CD1c-positive myeloid dendritic cell (primary cell): Measurements from ENCODE around the gene LSR.
A peak's percentile ranks its signal among the peaks of the same experiment; 100 is the strongest.

ENCODE experiments used
- DNase-seq: peaks from one replicate; pipeline ENCODE4 v3.0.0-alpha.2; 2016; ENCODE audit errors: extremely low spot score

The LSR gene, protein sequence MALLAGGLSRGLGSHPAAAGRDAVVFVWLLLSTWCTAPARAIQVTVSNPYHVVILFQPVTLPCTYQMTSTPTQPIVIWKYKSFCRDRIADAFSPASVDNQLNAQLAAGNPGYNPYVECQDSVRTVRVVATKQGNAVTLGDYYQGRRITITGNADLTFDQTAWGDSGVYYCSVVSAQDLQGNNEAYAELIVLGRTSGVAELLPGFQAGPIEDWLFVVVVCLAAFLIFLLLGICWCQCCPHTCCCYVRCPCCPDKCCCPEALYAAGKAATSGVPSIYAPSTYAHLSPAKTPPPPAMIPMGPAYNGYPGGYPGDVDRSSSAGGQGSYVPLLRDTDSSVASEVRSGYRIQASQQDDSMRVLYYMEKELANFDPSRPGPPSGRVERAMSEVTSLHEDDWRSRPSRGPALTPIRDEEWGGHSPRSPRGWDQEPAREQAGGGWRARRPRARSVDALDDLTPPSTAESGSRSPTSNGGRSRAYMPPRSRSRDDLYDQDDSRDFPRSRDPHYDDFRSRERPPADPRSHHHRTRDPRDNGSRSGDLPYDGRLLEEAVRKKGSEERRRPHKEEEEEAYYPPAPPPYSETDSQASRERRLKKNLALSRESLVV

DNA sequence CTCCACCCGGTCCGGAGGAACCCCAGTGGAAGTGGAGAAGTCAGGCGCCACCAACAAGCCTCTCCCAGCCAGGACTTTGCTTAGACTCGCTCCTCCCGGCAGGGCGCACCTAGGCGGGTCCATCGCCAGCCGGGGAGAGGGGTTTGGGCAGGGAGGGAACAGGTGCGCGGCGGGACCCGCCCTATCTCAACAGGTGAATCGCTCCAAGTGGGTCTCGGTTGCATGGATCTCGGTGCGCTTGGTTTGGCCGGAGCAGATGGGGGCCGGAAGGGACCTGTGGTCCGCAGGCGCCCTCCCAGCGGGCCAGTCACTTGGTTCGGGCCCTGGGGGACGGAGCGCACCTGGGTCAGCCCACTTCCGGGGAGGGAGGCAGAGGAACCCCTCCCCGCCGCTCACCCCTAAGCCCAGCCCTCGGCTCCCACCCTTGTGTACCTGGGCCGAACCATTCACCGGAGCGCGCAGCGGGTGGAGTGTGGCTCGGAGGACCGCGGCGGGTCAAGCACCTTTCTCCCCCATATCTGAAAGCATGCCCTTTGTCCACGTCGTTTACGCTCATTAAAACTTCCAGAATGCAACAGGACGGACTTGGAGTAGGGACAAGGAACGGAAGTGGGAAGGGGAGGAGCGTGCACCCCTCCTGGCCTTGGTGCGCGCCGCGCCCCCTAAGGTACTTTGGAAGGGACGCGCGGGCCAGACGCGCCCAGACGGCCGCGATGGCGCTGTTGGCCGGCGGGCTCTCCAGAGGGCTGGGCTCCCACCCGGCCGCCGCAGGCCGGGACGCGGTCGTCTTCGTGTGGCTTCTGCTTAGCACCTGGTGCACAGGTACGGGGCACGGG, at the start of gene LSR:
Gene LSR (plus strand): TSS at position 693 of the 836 bp plus-strand sequence. CDS start 21 bp downstream, at position 714.
- DNase-seq, result peak; percentile 24

DNA sequence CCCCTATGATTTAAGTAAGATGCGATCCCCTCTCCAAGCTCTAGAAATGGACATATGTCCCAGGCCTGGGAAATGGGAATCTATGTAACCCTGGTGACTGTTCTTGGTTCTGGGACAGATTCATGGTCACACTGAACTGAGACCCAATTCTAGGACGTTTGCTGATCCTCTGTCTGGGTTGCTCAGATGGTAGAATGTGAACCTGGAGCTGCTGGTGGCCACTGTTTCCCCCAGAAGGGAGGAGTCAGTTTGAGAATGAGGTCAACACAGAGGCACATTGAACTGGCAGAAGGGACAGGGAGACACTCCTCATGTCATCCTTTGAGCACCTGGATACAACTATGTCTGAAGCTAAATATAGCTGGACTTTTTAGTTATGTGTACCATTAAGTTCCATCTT, 49.3 kb upstream of the LSR start:
- no peak for DNase-seq

DNA sequence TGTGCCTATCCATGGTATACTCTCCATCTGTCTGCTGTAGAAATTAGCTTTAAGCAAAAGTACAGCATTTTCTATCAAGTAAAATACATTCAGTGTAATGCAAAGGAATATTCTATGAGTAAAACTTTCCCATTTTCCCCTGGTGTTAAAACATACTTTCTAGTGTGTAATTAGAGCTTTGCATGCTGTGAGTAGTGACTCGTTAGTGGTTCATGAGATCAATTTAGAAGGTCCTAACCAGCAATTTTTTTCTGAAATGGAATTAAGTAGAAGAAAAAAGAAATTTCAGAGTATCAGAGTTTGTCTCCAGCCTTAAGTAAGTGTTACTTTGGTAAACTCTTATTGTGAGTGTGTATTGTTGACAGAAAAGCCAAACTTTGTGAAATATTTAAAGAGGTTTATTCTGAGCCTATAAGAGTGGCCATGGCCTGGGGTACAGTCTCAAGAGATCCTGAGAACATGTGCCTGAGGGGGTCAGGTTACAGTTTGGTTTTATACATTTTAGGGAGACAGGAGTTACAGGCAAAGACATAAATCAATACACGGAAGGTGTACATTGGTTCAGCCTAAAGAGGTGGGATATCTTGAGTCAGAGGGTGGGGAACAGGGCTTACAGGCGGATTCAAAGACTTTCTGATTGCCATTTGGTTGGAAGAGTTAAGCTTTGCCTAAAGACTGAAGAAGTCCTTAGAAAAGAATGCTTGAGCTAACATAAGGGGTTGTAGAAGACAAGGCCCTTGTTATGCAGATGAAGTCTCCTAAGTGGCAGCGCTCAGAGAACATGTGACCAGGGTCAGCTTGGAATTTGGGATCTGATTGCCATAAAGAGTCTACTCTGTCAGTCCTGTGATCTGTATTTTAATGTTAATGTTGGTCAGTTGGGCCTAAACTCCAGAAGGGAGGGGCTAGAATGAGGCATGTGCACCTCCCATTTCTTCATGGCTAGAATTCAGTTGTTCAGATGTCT, 45.8 kb upstream of the LSR start:
- DNase-seq, result no peak

DNA sequence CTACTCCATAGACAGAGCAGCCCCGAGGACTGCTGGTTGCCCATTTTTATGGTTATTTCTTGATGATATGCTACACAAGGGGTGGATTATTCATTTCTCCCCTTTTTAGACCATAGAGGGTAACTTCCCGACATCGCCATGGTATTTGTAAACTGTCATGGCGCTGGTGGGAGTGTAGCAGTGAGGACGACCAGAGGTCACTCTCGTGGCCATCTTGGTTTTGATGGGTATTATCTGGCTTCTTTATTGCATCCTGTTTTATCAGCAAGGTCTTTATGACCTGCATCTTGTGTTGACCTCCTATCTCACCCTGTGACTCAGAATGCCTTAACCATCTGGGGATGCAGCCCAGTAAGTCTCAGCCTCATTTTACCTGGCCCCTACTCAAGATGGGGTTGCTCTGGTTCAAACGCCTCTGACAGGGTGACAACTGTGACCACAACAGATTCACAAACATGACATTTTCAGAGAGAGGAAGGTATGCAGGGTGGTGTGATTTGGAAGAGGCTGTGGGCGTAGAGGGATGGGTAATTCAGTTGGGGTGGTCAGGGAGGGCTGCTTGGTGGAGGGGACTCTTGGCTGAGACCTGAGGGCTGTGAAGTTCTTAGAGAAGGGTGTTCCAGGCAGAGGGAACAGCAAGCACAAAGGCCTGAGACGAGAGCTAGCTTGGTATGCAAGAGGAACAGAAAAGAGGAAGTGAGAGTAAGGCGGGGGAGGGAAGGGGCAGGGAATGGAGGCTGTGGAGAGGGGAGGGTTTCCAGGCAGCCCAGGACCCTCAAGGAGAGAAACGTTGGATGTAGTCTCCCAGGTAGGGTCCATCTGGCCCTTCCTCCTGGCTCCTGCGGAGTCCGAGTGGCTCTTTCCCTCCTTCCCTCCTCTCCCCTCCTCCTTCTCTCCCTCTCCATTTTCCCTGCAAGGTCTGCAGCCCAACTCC, 43.7 kb upstream of the LSR start:
- peak; percentile 90 for DNase-seq

DNA sequence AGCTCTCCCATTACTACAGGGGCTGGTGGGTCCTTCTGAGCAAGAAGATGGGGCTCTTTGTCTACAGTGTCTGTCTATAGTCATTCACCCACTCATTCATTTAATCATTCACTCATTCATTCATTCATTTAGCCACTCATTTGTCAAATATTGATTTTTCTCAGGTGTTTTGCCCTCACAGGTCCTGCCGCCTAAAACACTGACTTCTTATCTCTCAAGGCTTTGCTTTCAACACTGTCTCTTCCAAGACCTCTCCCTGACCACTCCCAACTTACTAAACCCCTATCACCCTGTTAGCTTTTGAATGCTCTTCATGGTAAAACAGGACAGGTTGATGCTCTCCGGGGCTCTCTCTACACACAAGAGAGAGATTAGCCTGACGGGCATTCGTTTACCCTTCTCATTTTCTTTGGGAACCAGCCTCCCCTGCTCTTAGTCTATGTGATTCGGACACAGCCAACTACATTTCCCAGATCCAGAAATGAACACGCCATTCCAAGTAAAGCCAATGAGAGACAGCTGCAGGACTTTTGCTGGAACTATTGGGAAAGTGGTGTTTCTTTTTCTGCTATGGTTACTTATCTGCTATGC, 43.0 kb upstream of the LSR start:
- DNase-seq, result no peak

DNA sequence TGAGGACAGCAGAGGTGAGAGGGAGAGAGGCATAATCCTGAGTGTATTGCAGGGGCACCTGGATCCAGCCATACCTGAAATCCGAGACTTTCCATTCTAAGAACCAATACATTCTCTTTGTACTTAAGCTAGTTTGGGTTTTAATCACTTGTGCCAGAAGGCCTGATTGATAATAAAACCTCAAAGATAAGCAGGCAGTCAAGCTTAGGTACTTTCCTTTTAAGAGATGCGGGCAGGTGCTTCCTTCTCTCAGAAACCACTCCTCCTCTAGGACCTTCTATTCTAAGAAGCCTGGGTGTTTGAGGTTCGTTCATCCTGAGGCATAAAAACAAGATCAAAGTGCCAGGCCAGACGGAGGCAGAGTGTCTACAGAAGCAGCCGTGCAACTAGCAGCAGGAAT, 42.4 kb upstream of the LSR start:
- DNase-seq, result peak; percentile 22

DNA sequence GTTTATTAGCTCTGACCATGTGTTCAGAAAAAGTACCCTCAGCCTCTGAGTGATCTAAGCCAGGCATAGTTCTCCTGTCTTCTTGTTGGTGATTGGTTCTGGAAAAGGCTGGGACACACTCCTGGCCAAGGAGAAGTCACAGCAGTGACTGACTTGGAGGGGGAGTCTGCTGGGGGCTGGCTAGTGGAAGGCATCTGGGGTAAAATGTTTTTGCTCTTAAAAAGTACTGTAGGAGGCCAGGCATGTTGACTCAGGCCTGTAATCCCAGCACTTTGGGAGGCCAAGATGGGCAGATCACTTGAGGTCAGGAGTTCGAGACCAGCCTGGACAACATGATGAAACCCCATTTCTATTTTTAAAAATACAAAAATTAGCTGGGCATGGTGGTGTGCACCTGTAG, 41.9 kb upstream of the LSR start:
- DNase-seq, result no peak

DNA sequence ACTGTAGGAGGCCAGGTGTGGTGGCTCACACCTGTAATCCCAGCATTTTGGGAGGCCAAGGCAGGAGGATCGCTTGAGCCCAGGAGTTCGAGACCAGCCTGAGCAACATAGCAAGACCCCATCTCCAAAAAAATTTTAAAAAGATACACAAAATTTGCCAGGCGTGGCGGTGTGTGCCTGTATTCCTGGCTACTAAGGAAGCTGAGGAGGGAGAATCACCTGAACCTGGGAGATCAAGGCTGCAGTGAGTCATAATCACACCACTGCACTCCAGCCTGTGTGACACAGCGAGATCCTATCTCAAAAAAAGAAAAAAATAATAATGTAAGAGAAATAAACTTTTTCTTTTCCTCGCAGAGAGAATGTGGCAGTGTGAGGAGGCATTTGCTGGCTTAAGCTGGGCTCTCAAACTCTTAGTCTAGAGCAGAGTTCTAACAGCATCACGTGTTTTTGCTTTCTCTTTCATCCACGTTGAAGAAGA, 41.4 kb upstream of the LSR start:
- no peak for DNase-seq

DNA sequence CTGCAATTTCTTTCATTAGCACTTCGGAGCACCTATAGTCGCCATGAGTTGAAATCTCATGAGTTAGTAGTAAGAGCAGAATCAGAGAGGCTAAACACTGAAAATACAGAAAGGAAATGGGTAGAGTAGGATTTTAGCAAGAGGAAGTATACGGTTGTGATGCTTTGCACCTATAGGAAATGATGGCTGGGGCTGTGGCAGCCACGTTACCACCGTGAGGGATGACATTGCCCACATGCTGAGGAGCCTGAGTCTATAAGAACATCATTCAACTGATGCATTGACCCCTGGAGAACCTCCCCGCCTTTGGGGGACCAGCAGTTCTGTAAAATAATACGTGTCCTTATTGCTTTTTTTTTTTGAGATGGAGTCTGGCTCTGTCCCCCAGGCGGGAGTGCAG, 40.7 kb upstream of the LSR start:
- DNase-seq, result no peak

DNA sequence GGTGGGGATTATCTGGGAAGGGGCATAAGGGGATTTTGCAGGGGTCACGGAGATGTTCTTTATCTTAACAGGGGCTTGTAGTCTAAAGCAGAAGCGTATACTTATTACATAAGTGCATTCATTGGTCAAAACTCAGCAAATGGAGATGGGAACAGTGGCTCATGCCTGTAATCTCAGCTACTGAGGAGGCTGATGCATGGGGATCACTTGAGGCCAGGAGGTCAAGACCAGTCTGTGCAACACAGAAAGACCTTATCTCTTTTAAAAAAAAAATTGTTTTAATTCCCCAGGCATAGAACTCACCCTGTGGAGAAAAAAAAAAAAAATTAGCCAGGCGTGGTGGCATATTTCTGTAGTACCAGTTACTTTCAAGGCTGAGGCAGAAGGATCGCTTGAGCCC, 39.2 kb upstream of the LSR start:
- DNase-seq, result no peak

DNA sequence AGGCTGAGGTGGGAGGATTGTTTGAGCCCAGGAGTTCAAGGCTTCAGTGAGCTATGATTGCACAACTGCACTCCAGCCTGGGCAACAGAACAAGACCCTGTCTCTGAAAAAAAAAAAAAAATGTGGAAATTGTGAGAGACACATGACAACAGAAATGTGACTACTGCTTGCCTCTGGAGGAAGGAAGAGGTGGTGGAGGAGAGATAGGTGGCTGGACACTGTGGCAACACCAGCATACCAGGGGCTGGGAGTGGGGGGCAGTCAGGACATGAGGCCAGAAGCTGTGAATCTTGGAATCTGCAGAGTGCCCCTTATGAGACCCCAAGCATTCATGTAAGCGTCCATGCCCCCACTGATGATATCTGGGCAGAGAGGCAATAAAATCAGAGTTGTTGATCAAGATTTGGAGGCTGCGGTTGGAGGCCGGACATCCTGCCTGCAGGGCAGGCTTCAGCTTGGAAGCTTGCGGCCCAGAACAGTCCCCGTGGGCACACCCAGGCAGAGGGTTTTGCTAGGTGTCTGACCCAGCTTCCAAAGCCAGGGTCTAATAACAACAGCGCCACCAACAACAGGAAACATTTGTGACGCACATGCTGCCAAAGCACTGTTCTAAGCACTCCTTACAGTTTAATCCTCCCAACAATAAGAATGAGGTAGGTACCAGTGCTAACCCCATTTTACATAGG, 37.1 kb upstream of the LSR start:
- peak; percentile 59 for DNase-seq

DNA sequence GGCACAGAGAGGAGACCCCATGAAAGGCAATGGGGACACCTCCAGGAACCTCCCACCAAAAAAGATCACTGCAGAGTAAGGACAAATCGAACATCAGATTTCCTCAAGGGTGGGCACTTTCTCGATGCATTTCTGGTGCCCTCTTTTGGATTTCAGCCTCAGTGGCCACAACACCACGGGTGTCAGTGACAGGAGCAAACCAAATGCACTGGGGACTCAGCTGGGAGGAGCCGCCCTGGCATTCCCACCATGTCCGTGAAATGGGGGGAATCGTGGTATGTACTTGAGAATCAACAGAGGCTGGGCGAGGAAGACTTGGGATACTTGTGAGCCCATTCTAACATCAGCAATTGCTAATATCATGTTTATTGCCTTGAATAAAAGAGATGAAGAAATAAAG, 36.6 kb upstream of the LSR start:
- no peak for DNase-seq

DNA sequence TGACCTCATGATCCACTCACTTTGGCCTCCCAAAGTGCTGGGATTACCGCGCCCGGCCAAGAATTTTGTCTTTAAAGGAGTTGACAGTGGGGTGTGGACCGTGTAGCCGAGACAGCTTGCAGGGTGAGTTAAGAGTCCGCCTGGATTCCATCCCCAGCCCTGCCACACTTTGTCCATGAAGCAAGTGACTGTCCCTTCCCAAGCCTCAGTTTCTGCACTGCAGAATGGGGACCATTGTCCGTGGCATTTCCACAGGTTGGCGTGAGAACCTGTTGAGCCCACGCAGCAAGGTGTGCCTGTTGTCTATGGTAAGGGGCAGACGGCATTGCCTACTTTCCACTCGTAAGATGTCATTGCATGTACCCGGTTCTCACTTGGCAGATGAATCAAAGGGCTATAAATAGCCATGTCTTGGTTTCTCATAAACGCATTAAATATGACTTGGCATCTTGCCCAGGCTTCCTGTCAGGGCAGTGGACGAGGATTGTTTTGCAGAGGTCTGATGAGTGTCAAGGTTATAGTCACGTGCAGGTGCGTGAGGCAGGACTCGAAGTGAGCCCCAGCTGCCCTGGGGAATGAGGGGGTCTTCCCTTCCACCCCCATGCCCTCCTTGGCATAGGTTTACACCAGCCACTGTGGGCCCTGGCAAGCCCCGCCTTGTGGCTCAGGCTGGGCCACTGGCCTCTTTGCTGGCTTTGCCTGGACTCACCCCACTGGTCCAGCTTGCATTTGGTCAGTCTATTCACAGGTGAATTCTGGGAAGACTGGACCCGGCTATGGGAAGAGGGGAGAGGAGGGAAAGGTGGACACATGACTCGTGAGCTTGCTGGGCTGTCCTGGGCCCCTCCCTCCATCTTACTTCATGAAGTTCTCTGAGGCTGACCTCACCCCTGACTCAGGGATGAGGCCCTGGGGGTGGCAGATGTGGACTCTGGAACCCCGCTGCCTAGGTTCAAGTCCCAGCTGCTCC, 34.9 kb upstream of the LSR start:
- peak; percentile 96 for DNase-seq

DNA sequence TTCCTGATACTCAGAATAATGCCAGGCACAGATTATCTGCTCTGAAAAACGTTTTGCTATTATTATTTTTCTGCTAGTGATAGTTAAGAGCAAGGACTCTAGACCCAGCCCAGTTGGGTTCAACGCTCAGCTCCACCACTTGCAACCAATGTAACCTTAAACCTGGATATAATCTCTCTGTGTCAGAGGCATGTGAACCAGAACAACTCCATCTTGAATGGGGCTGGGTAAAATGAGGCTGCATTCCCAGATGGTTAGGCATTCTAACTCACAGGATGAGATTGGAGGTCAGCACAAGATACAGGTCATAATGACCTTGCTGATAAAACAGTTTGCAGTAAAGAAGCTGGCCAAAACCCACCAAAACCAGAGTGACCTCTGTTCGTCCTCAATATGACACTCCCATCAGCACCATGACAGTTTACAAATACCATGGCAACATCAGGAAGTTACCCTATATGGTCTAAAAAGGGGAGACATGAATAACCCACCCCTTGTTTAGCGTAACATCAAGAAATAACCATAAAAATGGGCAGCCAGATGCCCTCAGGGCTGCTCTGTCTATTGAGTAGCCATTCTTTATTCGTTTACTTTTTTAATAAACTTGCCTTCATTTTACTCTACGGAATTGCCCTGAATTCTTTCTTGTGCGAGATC, 33.9 kb upstream of the LSR start:
- DNase-seq, result no peak

DNA sequence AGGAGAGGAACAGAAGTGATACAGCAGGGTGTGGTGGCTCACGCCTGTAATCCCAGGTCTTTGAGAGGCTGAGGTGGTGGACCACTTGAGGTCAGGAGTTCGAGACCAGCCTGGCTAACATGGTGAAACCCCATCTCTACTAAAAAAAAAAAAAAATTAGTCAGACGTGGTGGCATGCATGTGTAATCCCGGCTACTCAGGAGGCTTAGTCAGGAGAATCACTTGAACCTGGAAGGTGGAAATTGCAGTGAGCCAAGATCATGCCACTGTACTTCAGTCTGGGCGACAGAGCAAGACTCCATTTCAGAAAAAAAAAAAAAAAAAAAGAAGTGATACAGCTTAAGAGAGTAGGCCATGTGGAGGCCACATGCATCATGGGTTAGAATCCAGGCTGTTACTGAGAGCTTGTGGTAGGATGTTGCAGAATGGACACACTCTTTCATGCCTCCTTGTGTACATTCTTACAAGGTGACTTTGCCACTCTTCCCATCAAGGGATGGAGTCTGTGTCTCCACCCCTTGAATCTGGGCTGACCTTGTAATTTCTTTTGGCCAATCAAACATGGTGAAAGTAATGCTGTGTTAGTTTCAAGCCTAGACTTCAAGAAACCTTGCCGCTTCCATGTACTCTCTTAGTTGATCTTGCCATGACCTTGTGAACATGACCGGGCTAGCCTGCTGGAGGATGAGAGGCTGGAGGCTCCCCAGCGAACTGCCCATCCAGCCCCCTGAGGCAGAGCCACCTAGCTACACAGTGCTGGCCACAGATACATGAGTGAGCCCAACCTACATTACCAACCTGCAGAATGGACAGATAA, 32.6 kb upstream of the LSR start:
- peak; percentile 48 for DNase-seq

DNA sequence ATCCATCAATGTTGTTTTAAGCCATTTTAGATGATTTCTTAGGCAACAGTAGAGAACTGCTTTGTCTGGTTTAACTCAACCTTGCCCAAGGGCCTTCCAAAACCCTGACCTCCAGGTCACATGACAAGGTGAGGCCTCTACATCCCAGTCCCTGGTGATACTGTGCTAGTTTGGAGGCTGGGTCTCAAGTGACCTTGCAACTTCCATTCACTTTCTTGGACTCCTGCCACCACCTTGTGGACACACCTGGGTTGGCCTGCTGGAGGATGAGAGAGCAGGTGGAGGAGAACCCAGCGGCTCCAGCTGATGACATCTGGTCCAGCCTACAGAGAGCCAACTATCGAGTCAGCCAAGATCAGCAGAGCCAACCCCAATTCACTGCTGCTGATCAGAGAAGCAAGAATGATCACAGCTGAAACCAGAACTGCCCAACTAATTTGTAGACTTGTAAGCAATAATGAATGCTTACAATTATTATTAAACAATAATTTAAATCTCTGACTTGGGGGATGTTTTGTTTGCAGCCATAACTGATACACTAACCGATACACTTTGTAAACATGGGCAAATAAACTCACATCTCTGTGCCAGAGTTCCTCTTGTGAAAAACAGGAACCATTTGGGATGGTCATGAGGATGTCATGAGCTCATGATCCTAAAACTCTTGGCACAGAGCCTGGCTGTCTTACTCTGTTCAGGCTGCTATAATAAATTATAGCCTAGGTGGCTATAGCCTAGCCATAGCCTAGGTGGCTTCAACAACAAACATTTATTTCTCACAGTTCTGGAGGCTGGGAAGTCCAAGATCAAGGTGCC, 31.8 kb upstream of the LSR start:
- peak; percentile 94 for DNase-seq
